SU-DHL-6 (cell line): ENCODE measurements around the gene KRT80.

Experiments used
- H2AFZ ChIP-seq: fragments of 200-600 bp; sonication (generic); 2 replicates; pipeline ENCODE4 v1.6.1; 2014; ENCODE audit warnings: low read depth, mild to moderate bottlenecking, moderate library complexity, mixed read lengths, antibody characterized with exemption, low read length; ENCODE audit not compliant: severe bottlenecking
- H3F3A ChIP-seq: fragments of 200-600 bp; shearing (Covaris generic); 2 replicates; pipeline ENCODE4 v1.6.0; 2016; ENCODE audit warnings: antibody characterized with exemption, mild to moderate bottlenecking; ENCODE audit not compliant: insufficient read depth
- H3K27ac ChIP-seq: fragments of 200-600 bp; sonication (generic); 2 replicates; pipeline ENCODE4 v1.5.1; 2016; ENCODE audit warnings: low read depth, mild to moderate bottlenecking, low read length, moderate library complexity, mixed read lengths
- H3K27me3 ChIP-seq: fragments of 200-600 bp; sonication (generic), shearing (Covaris generic); 2 replicates; pipeline ENCODE4 v1.6.0; 2014; ENCODE audit warnings: mild to moderate bottlenecking, low read length
- H3K36me3 ChIP-seq: fragments of 200-600 bp; sonication (generic); 2 replicates; pipeline ENCODE4 v1.6.1; 2014; ENCODE audit warnings: mild to moderate bottlenecking, low read length, mixed read lengths
- H3K4me2 ChIP-seq: fragments of 300-600, 200-600 bp; shearing (Covaris generic), sonication (generic); 2 replicates; pipeline ENCODE4 v1.6.0; 2014; ENCODE audit warnings: low read length, low read depth, mild to moderate bottlenecking; ENCODE audit not compliant: poor library complexity, severe bottlenecking
- H3K4me3 ChIP-seq: fragments of 200-600 bp; sonication (generic); 2 replicates; pipeline ENCODE4 v1.5.1; 2014; ENCODE audit warnings: antibody characterized with exemption, low read length, mild to moderate bottlenecking, mixed read lengths; ENCODE audit not compliant: insufficient read depth, poor library complexity, severe bottlenecking
- H3K79me2 ChIP-seq: fragments of 200-600 bp; sonication (generic); 2 replicates; pipeline ENCODE4 v1.6.1; 2014; ENCODE audit warnings: mild to moderate bottlenecking, low read length, moderate library complexity; ENCODE audit not compliant: insufficient read depth
- H3K9ac ChIP-seq: fragments of 200-600 bp; sonication (generic); 2 replicates; pipeline ENCODE4 v1.7.0; 2014; ENCODE audit warnings: mild to moderate bottlenecking, low read length
- H3K9me2 ChIP-seq: fragments of 200-600 bp; sonication (generic); replicated peaks from 2 replicates; pipeline ENCODE4 v1.6.1; 2014; ENCODE audit warnings: low read length; ENCODE audit not compliant: insufficient read depth
- H3K9me3 ChIP-seq: fragments of 200-600 bp; sonication (generic); 2 replicates; pipeline ENCODE4 v1.6.1; 2014; ENCODE audit warnings: low read length, mixed read lengths; ENCODE audit not compliant: insufficient read depth
- H4K20me1 ChIP-seq: fragments of 200-600 bp; sonication (generic); 2 replicates; pipeline ENCODE4 v1.6.1; 2014; ENCODE audit warnings: low read depth, mild to moderate bottlenecking, antibody characterized with exemption, low read length, moderate library complexity, mixed read lengths
- EZH2phosphoT487 ChIP-seq: fragments of 200-600 bp; sonication (generic), shearing (Covaris generic); conservative IDR thresholded peaks from 2 replicates; pipeline ENCODE4 v1.6.1; 2018; ENCODE audit warnings: mild to moderate bottlenecking, antibody characterized with exemption, low read length, moderate library complexity, mixed read lengths
- TF ChIP-seq, protein P1 (sequence below): fragments of 200-600 bp; sonication (generic); IDR thresholded peaks from one replicate; pipeline ENCODE4 v1.5.1; 2017; ENCODE audit warnings: antibody characterized with exemption, mild to moderate bottlenecking, low read length, moderate library complexity; ENCODE audit not compliant: insufficient read depth, poor library complexity, severe bottlenecking

The KRT80 gene

DNA sequence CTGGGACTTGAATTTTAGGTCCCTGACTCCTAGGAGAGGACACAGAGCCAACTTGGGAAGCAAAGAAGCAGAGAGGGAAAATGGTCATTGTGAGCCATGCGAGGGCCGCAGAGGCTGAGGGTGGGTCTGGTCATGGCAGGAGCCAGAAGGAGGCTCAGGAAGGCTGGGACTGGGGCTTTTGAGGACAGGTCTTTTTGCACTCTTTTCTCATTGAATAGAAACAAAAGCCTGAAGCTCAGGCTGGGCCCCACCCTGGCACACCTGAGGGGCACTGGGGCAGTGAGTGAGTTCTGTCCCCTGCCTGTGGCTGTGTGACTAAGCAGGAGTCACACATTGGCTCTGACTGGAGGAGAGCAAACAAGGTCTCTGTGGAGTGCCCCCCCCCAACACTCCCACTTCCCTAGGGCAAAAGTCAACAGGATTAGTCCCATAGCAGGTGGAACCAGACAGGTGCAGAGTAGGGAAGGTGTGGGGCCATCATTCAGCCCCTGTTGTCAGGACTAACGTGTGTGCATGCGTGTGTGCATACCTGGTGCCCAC lies 44.1 kb upstream of the KRT80 start:
- Histone ChIP-seq H3F3A (no peaks in the 10 kb centered on the region), H3K4me2 (no peak overlapping the region), H3K79me2 (no peaks in the 10 kb centered on the region), H4K20me1 (no peaks in the 10 kb centered on the region), H3K36me3 (no peaks in the 10 kb centered on the region), H3K9me3 (no peaks in the 10 kb centered on the region), H3K27ac (no peak overlapping the region), H3K9ac (no peak overlapping the region), H3K27me3 (no peaks in the 10 kb centered on the region), H2AFZ (no peak overlapping the region), H3K9me2 (no peaks in the 10 kb centered on the region), H3K4me3 (no peak overlapping the region)
- TF ChIP-seq EZH2phosphoT487, result no peak
- TF ChIP-seq, protein P1, sequence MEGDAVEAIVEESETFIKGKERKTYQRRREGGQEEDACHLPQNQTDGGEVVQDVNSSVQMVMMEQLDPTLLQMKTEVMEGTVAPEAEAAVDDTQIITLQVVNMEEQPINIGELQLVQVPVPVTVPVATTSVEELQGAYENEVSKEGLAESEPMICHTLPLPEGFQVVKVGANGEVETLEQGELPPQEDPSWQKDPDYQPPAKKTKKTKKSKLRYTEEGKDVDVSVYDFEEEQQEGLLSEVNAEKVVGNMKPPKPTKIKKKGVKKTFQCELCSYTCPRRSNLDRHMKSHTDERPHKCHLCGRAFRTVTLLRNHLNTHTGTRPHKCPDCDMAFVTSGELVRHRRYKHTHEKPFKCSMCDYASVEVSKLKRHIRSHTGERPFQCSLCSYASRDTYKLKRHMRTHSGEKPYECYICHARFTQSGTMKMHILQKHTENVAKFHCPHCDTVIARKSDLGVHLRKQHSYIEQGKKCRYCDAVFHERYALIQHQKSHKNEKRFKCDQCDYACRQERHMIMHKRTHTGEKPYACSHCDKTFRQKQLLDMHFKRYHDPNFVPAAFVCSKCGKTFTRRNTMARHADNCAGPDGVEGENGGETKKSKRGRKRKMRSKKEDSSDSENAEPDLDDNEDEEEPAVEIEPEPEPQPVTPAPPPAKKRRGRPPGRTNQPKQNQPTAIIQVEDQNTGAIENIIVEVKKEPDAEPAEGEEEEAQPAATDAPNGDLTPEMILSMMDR, result no peak

GRCh38 chr12:52235001-52235764 lies 43.4 kb upstream of the KRT80 start:
- Histone ChIP-seq H3K9ac (no peak overlapping the region), H3K27ac (no peak overlapping the region)
- TF ChIP-seq, protein P1, result no peak
- no peak for TF ChIP-seq EZH2phosphoT487

GRCh38 chr12:52234223-52234810 lies 42.5 kb upstream of the KRT80 start:
- Histone ChIP-seq H3K4me3 (no peak overlapping the region), H3K79me2 (no peaks in the 10 kb centered on the region), H3K9me3 (no peaks in the 10 kb centered on the region), H3K4me2 (no peak overlapping the region), H2AFZ (no peak overlapping the region), H3F3A (no peaks in the 10 kb centered on the region), H3K27ac (no peak overlapping the region), H3K9ac (no peak overlapping the region), H3K36me3 (no peaks in the 10 kb centered on the region), H4K20me1 (no peaks in the 10 kb centered on the region), H3K9me2 (no peaks in the 10 kb centered on the region), H3K27me3 (no peaks in the 10 kb centered on the region; the same call in 1 of the 2 replicates)
- no peak for TF ChIP-seq EZH2phosphoT487
- TF ChIP-seq, protein P1, result no peak

More at GRCh38 chr12:52235001-52235764, 43.4 kb upstream of the KRT80 start:
- Histone ChIP-seq H3K9me2 (no peaks in the 10 kb centered on the region), H3K4me3 (no peak overlapping the region), H4K20me1 (no peaks in the 10 kb centered on the region), H3K4me2 (no peak overlapping the region), H3K27me3 (no peaks in the 10 kb centered on the region; the same call in 1 of the 2 replicates), H3K79me2 (no peaks in the 10 kb centered on the region), H2AFZ (no peak overlapping the region), H3K9me3 (no peaks in the 10 kb centered on the region), H3F3A (no peaks in the 10 kb centered on the region), H3K36me3 (no peaks in the 10 kb centered on the region)
